Heart left ventricle (tissue), 13 donors: Measurements from ENCODE around the gene C6orf163.

ENCODE experiments used
- CTCF ChIP-seq, 12 donors: fragments of 200-600 bp; sonication (generic) in 4 of 12; IDR thresholded peaks; one replicate each; pipeline versions ENCODE4 v1.5.0 to v1.8.0; 2018 to 2022; ENCODE audit warnings: antibody characterized with exemption in 12 of 12, mild to moderate bottlenecking in 5 of 12
- POLR2A ChIP-seq, 2 donors: fragments of 450-650 bp; IDR thresholded peaks; one replicate each; pipeline ENCODE4 v1.6.1; 2017; ENCODE audit warnings: antibody characterized with exemption in 2 of 2, mild to moderate bottlenecking in 2 of 2, moderate library complexity in 2 of 2
- donor health status: ischemic (EF 13 %, LVEDD 7.1; RV severe dilation, severe dysfunction).
- donor health status: DM: no; HTN: yes; CAD: no.
- donor health status: DM: no; HTN: no; CAD: no.
- donor health status: ischemic (EF 25% LVEDD 6.9; RV normal size, moderate dysfunction).
- donor health status: ischemic (EF 25% LVEDD 5.7; RV mildly dilated, moderate dysfunction).
- donor health status: ischemic (EF 35%, LVEDD 5.7; RV mildly dilated, moderate dysfunction).
- donor health status: nonischemic (EF 11% LVEDD 7.7; RV severe dilation, severe dysfunction).
- donor health status: DM: yes; HTN: yes; CAD: no.
- donor health status: PGD.
- donor health status: ischemic (EF 29% LVEDD 5.4; RV normal size, mild dysfunction).
- donor health status: nonischemic (EF 23%, LVEDD 6.1; RV moderate dilation, normal function).

GRCh38 chr6:87341899-87342298, 2.7 kb upstream of the C6orf163 start:
- TF ChIP-seq CTCF (IDR thresholded peaks at IDR 0.05) (no peak), POLR2A (IDR thresholded peaks at IDR 0.05) (no peak)
